Neural cell (in vitro differentiated cells): ENCODE data around the gene CYB561. TPM values are rescaled to one million over a fixed set of nuclear protein-coding genes. Genes with fewer than 3 reads are reported as not detected.

Experiments used
- H2AFZ ChIP-seq: fragments of 200-600, 300-800 bp; sonication (generic), shearing (Covaris generic); 2 replicates; pipeline ENCODE4 v1.6.0; 2014; ENCODE audit warnings: low read depth, mild to moderate bottlenecking, antibody characterized with exemption, low read length, moderate library complexity
- H3F3A ChIP-seq: fragments of 200-600 bp; shearing (Covaris generic); 2 replicates; pipeline ENCODE4 v1.6.1; 2016; ENCODE audit warnings: mild to moderate bottlenecking, moderate library complexity, mixed read lengths, antibody characterized with exemption, low read length; ENCODE audit not compliant: insufficient read depth, poor library complexity, severe bottlenecking
- H3K27ac ChIP-seq: fragments of 200-600, 300-800 bp; sonication (generic), shearing (Covaris generic); 2 replicates; pipeline ENCODE4 v1.5.1; 2014; ENCODE audit warnings: mild to moderate bottlenecking, low read length, moderate library complexity
- H3K27me3 ChIP-seq: fragments of 300-800, 200-600 bp; sonication (generic), shearing (Covaris generic); 2 replicates; pipeline ENCODE4 v1.6.0; 2014; ENCODE audit warnings: mild to moderate bottlenecking, low read depth, low read length, moderate library complexity; ENCODE audit not compliant: insufficient read depth
- H3K36me3 ChIP-seq: fragments of 300-800, 200-600 bp; sonication (generic), shearing (Covaris generic); 2 replicates; pipeline ENCODE4 v1.5.1; 2014; ENCODE audit warnings: mild to moderate bottlenecking, antibody characterized with exemption, low read length, moderate library complexity; ENCODE audit not compliant: insufficient read depth
- H3K4me2 ChIP-seq: fragments of 300-800, 200-600 bp; sonication (generic), shearing (Covaris generic); 2 replicates; pipeline ENCODE4 v1.6.0; 2014; ENCODE audit warnings: mild to moderate bottlenecking, low read length
- H3K4me3 ChIP-seq: fragments of 300-800, 200-600 bp; sonication (generic), shearing (Covaris generic); 2 replicates; pipeline ENCODE4 v1.5.1; 2014; ENCODE audit warnings: mild to moderate bottlenecking, low read length, moderate library complexity
- H3K79me2 ChIP-seq: fragments of 200-600 bp; shearing (Covaris generic); replicated peaks from 2 replicates; pipeline ENCODE4 v1.6.0; 2014; ENCODE audit warnings: mild to moderate bottlenecking, low read length, moderate library complexity; ENCODE audit not compliant: insufficient read depth
- H3K9ac ChIP-seq: fragments of 300-800, 200-600 bp; sonication (generic), shearing (Covaris generic); 2 replicates; pipeline ENCODE4 v1.6.1; 2016; ENCODE audit warnings: mild to moderate bottlenecking, low read length, mixed read lengths
- H3K9me2 ChIP-seq: fragments of 200-600 bp; shearing (Covaris generic); 2 replicates; pipeline ENCODE4 v1.6.1; 2016; ENCODE audit warnings: mild to moderate bottlenecking, low read length, mixed read lengths; ENCODE audit not compliant: insufficient read depth
- H3K9me3 ChIP-seq: fragments of 200-600, 300-800 bp; sonication (generic), shearing (Covaris generic); 2 replicates; pipeline ENCODE4 v1.6.1; 2016; ENCODE audit warnings: mild to moderate bottlenecking, mixed run types, low read length, moderate library complexity, mixed read lengths
- H4K20me1 ChIP-seq: fragments of 200-600 bp; shearing (Covaris generic); 2 replicates; pipeline ENCODE4 v1.6.1; 2016; ENCODE audit warnings: mild to moderate bottlenecking, mixed run types; ENCODE audit not compliant: insufficient read depth
- CTCF ChIP-seq: fragments of 450-650 bp; IDR thresholded peaks from 2 replicates; pipeline ENCODE4 v1.5.1; 2014; ENCODE audit warnings: antibody characterized with exemption, mild to moderate bottlenecking, moderate library complexity; ENCODE audit not compliant: poor library complexity, severe bottlenecking
- EP300 ChIP-seq: fragments of 450-650 bp; conservative IDR thresholded peaks from 2 replicates; pipeline ENCODE4 v1.6.1; 2014; ENCODE audit warnings: antibody characterized with exemption, mild to moderate bottlenecking, moderate library complexity; ENCODE audit not compliant: poor library complexity, severe bottlenecking
- EZH2 ChIP-seq: fragments of 200-600, 300-800 bp; shearing (Covaris generic), sonication (generic); IDR thresholded peaks from 2 replicates; pipeline ENCODE4 v1.6.1; 2014; ENCODE audit warnings: antibody characterized with exemption, low read length, borderline replicate concordance, mild to moderate bottlenecking; ENCODE audit not compliant: insufficient read depth, poor library complexity, severe bottlenecking
- MXI1 ChIP-seq: fragments of 450-650 bp; conservative IDR thresholded peaks from 2 replicates; pipeline ENCODE4 v1.6.1; 2014; ENCODE audit warnings: antibody characterized with exemption, mild to moderate bottlenecking; ENCODE audit not compliant: poor library complexity, severe bottlenecking
- POLR2AphosphoS5 ChIP-seq: IDR thresholded peaks from 2 replicates; pipeline ENCODE4 v1.6.1; 2012
- RAD21 ChIP-seq: fragments of 450-650 bp; conservative IDR thresholded peaks from 2 replicates; pipeline ENCODE4 v1.6.1; 2014; ENCODE audit warnings: antibody characterized with exemption, mild to moderate bottlenecking, moderate library complexity
- REST ChIP-seq: IDR thresholded peaks from 2 replicates; pipeline ENCODE4 v1.6.1; 2012; ENCODE audit warnings: borderline replicate concordance
- SMC3 ChIP-seq: fragments of 450-650 bp; conservative IDR thresholded peaks from 2 replicates; pipeline ENCODE4 v1.6.1; 2014; ENCODE audit warnings: antibody characterized with exemption, mild to moderate bottlenecking, moderate library complexity; ENCODE audit not compliant: poor library complexity
- TAF1 ChIP-seq: IDR thresholded peaks from 2 replicates; pipeline ENCODE4 v1.6.1; 2012; ENCODE audit warnings: low read depth
- polyA plus RNA-seq: library from polyadenylated mRNA; depleted of rRNA; stranded (reverse); fragments of >200 nt; gene quantifications from 2 replicates; pipeline ENCODE4 v1.2.3, GENCODE V29; 2014

The CYB561 gene
- polyA plus RNA-seq, 1 donor from 2014 or later, result 15.7 TPM

GRCh38 chr17:63458478-63458877, 12.4 kb upstream of the CYB561 start:
- H3K4me3 ChIP-seq, result no peak overlapping the region
- no peaks in the 10 kb centered on the region for H3K36me3 ChIP-seq
- no peak overlapping the region for H2AFZ ChIP-seq
- no peaks in the 10 kb centered on the region for H3K79me2 ChIP-seq
- H3K9me3 ChIP-seq, result no peaks in the 10 kb centered on the region
- H4K20me1 ChIP-seq, result no peaks in the 10 kb centered on the region
- H3K9me2 ChIP-seq, result no peaks in the 10 kb centered on the region
- no peak overlapping the region for H3K4me2 ChIP-seq
- no peaks in the 10 kb centered on the region for H3K27me3 ChIP-seq
- H3K27ac ChIP-seq, result no peak overlapping the region
- H3F3A ChIP-seq, result no peaks in the 10 kb centered on the region
- no peak overlapping the region for H3K9ac ChIP-seq
- TF ChIP-seq MXI1, result no peak
- no peak for TF ChIP-seq SMC3
- no peak for TF ChIP-seq EP300
- TF ChIP-seq EZH2, result no peak
- TF ChIP-seq REST, result no peak
- no peak for TF ChIP-seq CTCF
- TF ChIP-seq TAF1, result no peak
- no peak for TF ChIP-seq RAD21
- no peak for TF ChIP-seq POLR2AphosphoS5

GRCh38 chr17:63455417-63455816, 9.3 kb upstream of the CYB561 start:
- Histone ChIP-seq H3K27ac (no peak overlapping the region), H3K9ac (no peak overlapping the region), H3K9me2 (no peaks in the 10 kb centered on the region), H4K20me1 (no peaks in the 10 kb centered on the region), H3K9me3 (no peaks in the 10 kb centered on the region), H3K4me2 (no peak overlapping the region), H3F3A (no peaks in the 10 kb centered on the region), H2AFZ (no peak overlapping the region), H3K27me3 (no peaks in the 10 kb centered on the region), H3K79me2 (no peaks in the 10 kb centered on the region), H3K36me3 (no peaks in the 10 kb centered on the region), H3K4me3 (no peak overlapping the region)
- TF ChIP-seq CTCF, result no peak
- TF ChIP-seq RAD21, result no peak
